BE2C (cell line): Measurements from ENCODE around the gene DMRTC2.

ENCODE experiments used
- DNase-seq: peaks from one replicate; pipeline ENCODE4 v3.0.0-alpha.2; 2020
- H3K27me3 ChIP-seq: fragments of 250-450 bp; sonication (Bioruptor Pico); 2 replicates; pipeline ENCODE4 v1.5.1; 2020; ENCODE audit warnings: mild to moderate bottlenecking
- H3K36me3 ChIP-seq: fragments of 250-450 bp; sonication (Bioruptor Pico); 2 replicates; pipeline ENCODE4 v1.5.1; 2020; ENCODE audit warnings: mild to moderate bottlenecking
- H3K4me1 ChIP-seq: fragments of 250-450 bp; sonication (Bioruptor Pico); 2 replicates; pipeline ENCODE4 v1.5.1; 2020
- H3K4me3 ChIP-seq: 2 replicates; pipeline ENCODE4 v1.5.1; 2011; ENCODE audit warnings: low read depth, low read length
- H3K9me3 ChIP-seq: fragments of 250-450 bp; sonication (Bioruptor Pico); 2 replicates; pipeline ENCODE4 v1.5.1; 2020
- TF ChIP-seq, protein P1 (sequence below): IDR thresholded peaks from 2 replicates; pipeline ENCODE4 v1.5.1; 2012; ENCODE audit warnings: mild to moderate bottlenecking, low read depth, low read length

The DMRTC2 gene

GRCh38 chr19:41882568-41883462 is 38.0 kb downstream of the DMRTC2 start, which contains the start of gene ARHGEF1:
Gene ARHGEF1 (plus strand): TSS chr19:41883184. CDS start chr19:41888083, 4,899 bp downstream.
- DNase-seq: no peak
- TF ChIP-seq, protein P1, sequence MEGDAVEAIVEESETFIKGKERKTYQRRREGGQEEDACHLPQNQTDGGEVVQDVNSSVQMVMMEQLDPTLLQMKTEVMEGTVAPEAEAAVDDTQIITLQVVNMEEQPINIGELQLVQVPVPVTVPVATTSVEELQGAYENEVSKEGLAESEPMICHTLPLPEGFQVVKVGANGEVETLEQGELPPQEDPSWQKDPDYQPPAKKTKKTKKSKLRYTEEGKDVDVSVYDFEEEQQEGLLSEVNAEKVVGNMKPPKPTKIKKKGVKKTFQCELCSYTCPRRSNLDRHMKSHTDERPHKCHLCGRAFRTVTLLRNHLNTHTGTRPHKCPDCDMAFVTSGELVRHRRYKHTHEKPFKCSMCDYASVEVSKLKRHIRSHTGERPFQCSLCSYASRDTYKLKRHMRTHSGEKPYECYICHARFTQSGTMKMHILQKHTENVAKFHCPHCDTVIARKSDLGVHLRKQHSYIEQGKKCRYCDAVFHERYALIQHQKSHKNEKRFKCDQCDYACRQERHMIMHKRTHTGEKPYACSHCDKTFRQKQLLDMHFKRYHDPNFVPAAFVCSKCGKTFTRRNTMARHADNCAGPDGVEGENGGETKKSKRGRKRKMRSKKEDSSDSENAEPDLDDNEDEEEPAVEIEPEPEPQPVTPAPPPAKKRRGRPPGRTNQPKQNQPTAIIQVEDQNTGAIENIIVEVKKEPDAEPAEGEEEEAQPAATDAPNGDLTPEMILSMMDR: no peak
- peak within 1 kb of the TSS; percentile 94 for H3K4me3 ChIP-seq
- H3K36me3 ChIP-seq: no peaks in the 10 kb centered on the region
- no peaks in the 10 kb centered on the region for H3K9me3 ChIP-seq
- H3K4me1 ChIP-seq: no peaks in the 10 kb centered on the region
- H3K27me3 ChIP-seq: peaks cover 17% of the 10 kb centered on the region

GRCh38 chr19:41883463-41883820 is 38.6 kb downstream of the DMRTC2 start:
- TF ChIP-seq, protein P1: no peak
- Histone ChIP-seq H3K4me1 (no peaks in the 10 kb centered on the region), H3K27me3 (peaks cover 17% of the 10 kb centered on the region), H3K9me3 (no peaks in the 10 kb centered on the region), H3K36me3 (no peaks in the 10 kb centered on the region), H3K4me3 (peak overlapping the region; percentile 94)
- no peak for DNase-seq

DNA sequence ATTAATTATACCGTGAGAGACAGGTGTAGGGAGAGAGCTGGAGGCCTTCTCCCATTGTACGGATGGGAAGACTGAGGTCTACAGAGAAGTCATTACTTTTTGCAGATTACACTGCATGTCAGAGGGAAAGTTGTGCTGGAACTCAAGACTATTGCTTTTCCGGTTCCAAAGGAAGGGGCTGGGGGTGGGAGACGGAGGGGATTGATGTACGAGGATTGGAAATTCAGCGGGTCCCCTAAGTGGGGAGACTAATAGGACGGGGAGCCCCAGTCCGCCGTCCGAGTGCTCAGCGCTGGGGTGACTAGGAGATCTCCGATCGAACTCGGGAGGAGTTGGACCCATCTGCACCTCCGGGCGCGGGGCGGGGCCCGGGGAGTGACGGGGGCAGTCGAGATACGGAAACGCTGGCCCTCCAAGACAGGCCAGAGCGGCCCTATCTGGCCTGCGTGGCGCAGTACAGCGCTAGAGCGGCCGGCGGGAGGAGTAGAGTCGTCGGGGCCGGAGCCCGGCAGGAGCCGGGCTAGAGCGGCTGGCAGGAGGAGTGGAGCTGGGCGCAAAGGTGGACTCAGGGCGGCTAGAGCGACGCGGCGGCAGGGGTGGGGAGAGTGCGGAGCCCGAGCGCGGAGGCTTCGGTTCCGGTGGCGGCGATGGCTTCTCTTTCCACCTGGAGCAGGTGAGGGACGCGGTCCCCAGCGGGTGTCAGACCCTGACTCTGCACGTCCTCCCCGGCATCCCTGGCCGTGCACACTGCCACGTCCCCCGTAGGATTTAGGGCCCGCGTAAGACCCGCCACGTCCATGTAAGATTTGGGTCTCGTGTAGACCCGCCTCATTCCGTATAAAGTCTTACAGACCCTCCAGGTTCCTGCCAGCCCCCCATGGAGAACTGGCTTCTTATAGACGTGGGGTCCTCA is 39.2 kb downstream of the DMRTC2 start:
- TF ChIP-seq, protein P1: 0 out of 2 replicates have a peak, but pooled peaks have one; percentile 17
- DNase-seq: peak; percentile 97
- Histone ChIP-seq H3K36me3 (no peaks in the 10 kb centered on the region), H3K4me1 (no peaks in the 10 kb centered on the region), H3K4me3 (peak overlapping the region; percentile 94), H3K27me3 (peaks cover 17% of the 10 kb centered on the region), H3K9me3 (no peaks in the 10 kb centered on the region)

- H3K4me1 ChIP-seq: no peaks in the 10 kb centered on the region
- no peak overlapping the region for H3K4me3 ChIP-seq
- no peaks in the 10 kb centered on the region for H3K9me3 ChIP-seq
- H3K27me3 ChIP-seq: peaks cover 16% of the 10 kb centered on the region
- TF ChIP-seq, protein P1: no peak
- no peak for DNase-seq
- no peaks in the 10 kb centered on the region for H3K36me3 ChIP-seq
Observed at GRCh38 chr19:41886761-41887710, 42.2 kb downstream of the DMRTC2 start.

- Histone ChIP-seq H3K36me3 (no peaks in the 10 kb centered on the region), H3K4me3 (no peak overlapping the region)
- no peak for DNase-seq
Observed at GRCh38 chr19:41887711-41888382, 43.0 kb downstream of the DMRTC2 start.

More at GRCh38 chr19:41887711-41888382, 43.0 kb downstream of the DMRTC2 start:
- H3K27me3 ChIP-seq: peaks cover 8% of the 10 kb centered on the region
- TF ChIP-seq, protein P1: no peak
- no peaks in the 10 kb centered on the region for H3K9me3 ChIP-seq
- H3K4me1 ChIP-seq: no peaks in the 10 kb centered on the region
